ENCODE results near the gene NPM3.

The NPM3 gene

GRCh38 chr10:101774589-101775272 lies 8.5 kb downstream of the NPM3 start:
- no peak overlapping the region for H3K27ac Mint-ChIP-seq
- H3K4me3 Mint-ChIP-seq: no peak overlapping the region
- H3K27me3 Mint-ChIP-seq: peaks cover 89% of the 10 kb centered on the region
- intact Hi-C loops (cut with micrococcal nuclease): no loop called here
- H3K9me3 Mint-ChIP-seq: no peaks in the 10 kb centered on the region
- no peaks in the 10 kb centered on the region for H3K36me3 Mint-ChIP-seq (ENCODE audit: low read depth)
- peaks cover 23% of the 10 kb centered on the region for H3K4me1 Mint-ChIP-seq (ENCODE audit: low read depth)

DNA sequence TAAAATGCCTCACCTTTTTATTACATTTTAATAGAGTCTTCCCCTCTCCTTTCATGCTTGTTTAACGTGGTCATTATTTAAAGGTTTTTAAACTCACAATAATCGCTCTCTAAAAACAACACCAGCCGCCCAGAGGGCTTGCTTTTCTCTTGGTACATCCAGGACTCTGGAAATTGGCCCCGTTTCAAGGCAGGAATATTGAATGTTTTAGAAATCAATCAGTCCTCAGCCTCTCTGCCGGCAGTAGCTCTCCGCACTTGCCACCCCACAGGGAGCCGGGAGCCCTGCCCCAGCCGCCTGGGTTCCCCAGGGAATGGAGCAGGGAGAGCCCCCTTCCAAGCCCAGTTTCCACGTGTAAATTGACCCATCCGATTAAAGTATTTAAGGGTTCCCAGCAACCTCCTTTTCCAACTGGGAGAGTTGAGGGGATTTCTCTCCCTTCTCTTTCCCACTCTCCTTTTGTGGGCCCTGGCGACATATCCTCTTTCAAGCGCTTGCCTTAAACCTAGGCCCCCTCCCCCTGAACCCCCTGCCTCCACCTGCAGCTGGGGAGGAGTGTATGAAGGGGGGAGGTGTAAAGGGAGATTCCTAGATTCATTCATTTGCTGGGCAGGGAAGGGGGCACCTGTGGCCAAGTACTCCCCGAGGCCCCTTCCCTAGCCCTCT lies 9.2 kb downstream of the NPM3 start:
- peaks cover 89% of the 10 kb centered on the region for H3K27me3 Mint-ChIP-seq
- no peaks in the 10 kb centered on the region for H3K9me3 Mint-ChIP-seq
- H3K27ac Mint-ChIP-seq: no peak overlapping the region
- H3K36me3 Mint-ChIP-seq (ENCODE audit: low read depth): no peaks in the 10 kb centered on the region
- no peak overlapping the region for H3K4me3 Mint-ChIP-seq
- H3K4me1 Mint-ChIP-seq (ENCODE audit: low read depth): peaks cover 16% of the 10 kb centered on the region
- intact Hi-C loops (cut with micrococcal nuclease): no loop called here

- H3K4me1 Mint-ChIP-seq (ENCODE audit: low read depth): peaks cover 10% of the 10 kb centered on the region
- H3K36me3 Mint-ChIP-seq (ENCODE audit: low read depth): no peaks in the 10 kb centered on the region
- H3K27ac Mint-ChIP-seq: no peak overlapping the region
- intact Hi-C loops (cut with micrococcal nuclease): no loop called here
- no peaks in the 10 kb centered on the region for H3K9me3 Mint-ChIP-seq
- H3K4me3 Mint-ChIP-seq: no peak overlapping the region
- peaks cover 87% of the 10 kb centered on the region for H3K27me3 Mint-ChIP-seq
Observed at GRCh38 chr10:101772895-101773761, 10.1 kb downstream of the NPM3 start.

GRCh38 chr10:101772017-101772894 lies 11.0 kb downstream of the NPM3 start:
- Mint-ChIP-seq H3K9me3 (no peaks in the 10 kb centered on the region), H3K27me3 (peaks cover 83% of the 10 kb centered on the region), H3K27ac (no peak overlapping the region), H3K4me3 (no peak overlapping the region), H3K4me1 (ENCODE audit: low read depth) (peaks cover 10% of the 10 kb centered on the region), H3K36me3 (ENCODE audit: low read depth) (no peaks in the 10 kb centered on the region)
- intact Hi-C loops (cut with micrococcal nuclease): no loop called here

DNA sequence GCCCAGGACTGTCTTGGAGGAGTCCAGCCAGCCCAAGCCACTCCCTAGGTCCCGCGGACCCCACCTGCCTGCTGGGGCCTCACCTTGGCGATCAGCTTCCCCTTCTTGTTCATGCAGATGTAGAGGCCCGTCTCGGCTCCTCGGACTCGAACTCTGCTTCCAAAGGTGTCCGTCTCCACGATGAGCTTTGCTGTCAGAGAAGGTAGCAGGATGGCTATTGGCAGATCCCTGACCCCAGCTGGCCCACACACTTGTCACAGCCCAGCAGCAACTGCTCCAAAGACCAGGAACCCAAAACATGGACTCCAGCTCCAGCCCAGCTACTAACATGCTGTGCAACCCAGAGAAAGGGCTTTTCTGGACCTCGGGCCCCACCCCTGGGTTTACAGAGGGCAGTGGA lies 11.9 kb downstream of the NPM3 start:
- no peak overlapping the region for H3K27ac Mint-ChIP-seq
- intact Hi-C loops (cut with micrococcal nuclease): no loop called here
- H3K4me1 Mint-ChIP-seq (ENCODE audit: low read depth): peaks cover 10% of the 10 kb centered on the region
- H3K27me3 Mint-ChIP-seq: peaks cover 83% of the 10 kb centered on the region
- no peaks in the 10 kb centered on the region for H3K9me3 Mint-ChIP-seq
- no peaks in the 10 kb centered on the region for H3K36me3 Mint-ChIP-seq (ENCODE audit: low read depth)
- H3K4me3 Mint-ChIP-seq: no peak overlapping the region

- Mint-ChIP-seq H3K9me3 (no peaks in the 10 kb centered on the region), H3K4me1 (ENCODE audit: low read depth) (peaks cover 10% of the 10 kb centered on the region), H3K27ac (no peak overlapping the region), H3K4me3 (no peak overlapping the region), H3K36me3 (ENCODE audit: low read depth) (no peaks in the 10 kb centered on the region), H3K27me3 (peaks cover 88% of the 10 kb centered on the region)
- intact Hi-C loops (cut with micrococcal nuclease): no loop called here
Observed at GRCh38 chr10:101770331-101771215, 12.7 kb downstream of the NPM3 start.

GRCh38 chr10:101769541-101770180 lies 13.6 kb downstream of the NPM3 start:
- Mint-ChIP-seq H3K27me3 (peaks cover 86% of the 10 kb centered on the region), H3K4me1 (ENCODE audit: low read depth) (peaks cover 10% of the 10 kb centered on the region), H3K36me3 (ENCODE audit: low read depth) (no peaks in the 10 kb centered on the region), H3K9me3 (no peaks in the 10 kb centered on the region), H3K27ac (no peak overlapping the region), H3K4me3 (no peak overlapping the region)
- intact Hi-C loops (cut with micrococcal nuclease): no loop called here

GRCh38 chr10:101768791-101769170 lies 14.5 kb downstream of the NPM3 start:
- Mint-ChIP-seq H3K27me3 (peaks cover 81% of the 10 kb centered on the region), H3K27ac (no peak overlapping the region), H3K4me1 (ENCODE audit: low read depth) (peaks cover under 1% of the 10 kb centered on the region), H3K9me3 (no peaks in the 10 kb centered on the region), H3K4me3 (no peak overlapping the region), H3K36me3 (ENCODE audit: low read depth) (no peaks in the 10 kb centered on the region)
- intact Hi-C loops (cut with micrococcal nuclease): no loop called here

DNA sequence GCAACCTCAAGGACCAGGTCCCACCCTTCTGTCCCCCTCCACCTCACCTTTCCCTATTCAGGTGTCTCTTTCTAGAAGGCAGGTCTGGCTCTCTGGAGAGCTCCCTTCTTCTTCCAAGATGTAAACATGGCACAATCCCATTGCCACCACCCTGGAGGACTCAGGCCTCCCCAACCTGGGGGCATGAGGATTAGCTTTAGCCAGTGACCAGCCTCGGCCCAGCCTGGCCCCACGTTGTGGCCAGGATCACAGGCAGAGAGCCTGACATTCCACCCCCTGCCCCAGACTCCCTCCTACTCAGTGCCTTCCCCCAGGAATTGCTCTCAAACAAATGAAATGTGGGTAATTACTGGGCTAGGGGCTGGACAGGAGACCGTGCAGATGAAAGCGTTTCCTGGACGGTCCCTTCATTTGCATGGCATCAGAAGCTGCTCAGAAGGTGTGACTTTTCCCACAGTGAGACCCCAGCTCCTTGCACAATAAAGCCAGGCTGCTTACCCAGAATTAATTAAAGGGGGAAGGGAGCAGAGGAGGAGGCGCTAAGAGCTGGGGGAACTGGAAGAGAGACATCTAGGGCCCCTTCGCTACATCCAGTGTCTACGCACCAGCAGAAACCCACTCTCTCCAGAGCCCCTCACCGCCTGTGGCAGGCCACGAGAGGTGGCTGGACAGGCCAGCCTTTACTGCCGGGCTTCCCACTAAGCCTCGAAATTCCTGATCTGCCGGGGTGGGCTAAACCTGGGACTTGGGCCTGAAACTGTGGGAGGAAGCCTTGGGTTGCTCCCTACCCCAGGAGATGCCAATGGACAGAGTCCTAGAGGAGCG lies 15.1 kb downstream of the NPM3 start:
- Mint-ChIP-seq H3K27me3 (peaks cover 77% of the 10 kb centered on the region), H3K27ac (no peak overlapping the region)
- intact Hi-C loops (cut with micrococcal nuclease): no loop called here

GRCh38 chr10:101767600-101767945 lies 15.7 kb downstream of the NPM3 start:
- Mint-ChIP-seq H3K9me3 (no peaks in the 10 kb centered on the region), H3K4me1 (ENCODE audit: low read depth) (no peaks in the 10 kb centered on the region), H3K4me3 (no peak overlapping the region), H3K36me3 (ENCODE audit: low read depth) (no peaks in the 10 kb centered on the region), H3K27ac (no peak overlapping the region), H3K27me3 (peaks cover 71% of the 10 kb centered on the region)
- intact Hi-C loops (cut with micrococcal nuclease): no loop called here

More for the DNA sequence above, 15.1 kb downstream of the NPM3 start:
- H3K4me1 Mint-ChIP-seq (ENCODE audit: low read depth): no peaks in the 10 kb centered on the region
- H3K36me3 Mint-ChIP-seq (ENCODE audit: low read depth): no peaks in the 10 kb centered on the region
- H3K4me3 Mint-ChIP-seq: no peak overlapping the region
- H3K9me3 Mint-ChIP-seq: no peaks in the 10 kb centered on the region

DNA sequence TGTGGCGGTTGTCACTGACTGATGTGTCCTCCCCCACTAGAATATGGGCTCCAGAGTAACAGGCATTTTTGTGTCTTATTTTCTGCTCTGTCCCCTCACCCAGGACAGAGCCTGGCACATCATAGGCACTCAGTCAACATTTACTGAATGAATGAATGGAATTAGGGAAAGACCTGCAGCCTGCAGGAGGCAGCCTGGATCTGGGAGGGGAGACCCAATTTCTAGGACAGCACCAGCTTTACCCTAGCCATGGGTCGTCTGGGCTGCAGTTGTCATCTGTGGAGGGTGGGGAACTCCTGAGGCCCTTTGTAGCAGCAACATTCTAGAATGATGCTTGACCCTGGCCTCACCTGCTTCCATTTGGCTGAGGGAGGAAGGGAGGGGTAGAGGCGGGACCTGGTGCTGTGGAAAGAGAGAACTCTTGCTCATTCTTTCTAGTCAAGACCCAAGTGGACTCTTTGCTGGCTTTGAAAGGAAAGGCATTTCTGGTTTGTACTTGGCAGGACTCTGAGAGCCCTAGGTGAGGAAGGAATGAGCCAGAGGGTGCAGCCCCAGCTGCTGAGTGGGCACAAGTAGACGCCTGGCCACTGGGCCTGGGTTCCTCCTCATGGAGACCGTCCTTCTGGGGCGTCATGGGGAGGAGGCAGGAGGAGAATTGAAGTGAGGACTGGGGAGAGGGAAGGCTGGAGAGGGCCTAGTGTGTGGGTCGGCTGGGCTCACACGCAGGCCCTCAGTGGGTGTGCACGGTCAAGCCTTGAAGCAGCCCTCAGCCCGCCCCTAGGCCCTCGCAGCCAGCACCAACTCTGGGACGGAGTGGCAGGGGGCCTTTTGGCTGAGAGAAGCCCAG lies 16.3 kb downstream of the NPM3 start:
- Mint-ChIP-seq H3K4me3 (no peak overlapping the region), H3K27ac (no peak overlapping the region), H3K4me1 (ENCODE audit: low read depth) (no peaks in the 10 kb centered on the region), H3K9me3 (no peaks in the 10 kb centered on the region), H3K36me3 (ENCODE audit: low read depth) (no peaks in the 10 kb centered on the region), H3K27me3 (peaks cover 65% of the 10 kb centered on the region)
- intact Hi-C loops (cut with micrococcal nuclease): no loop called here
